Neural progenitor cell (in vitro differentiated cells): ENCODE results near the gene SDK2.

Source experiments
- EZH2phosphoT487 ChIP-seq: fragments of 200-600 bp; sonication (generic); IDR thresholded peaks from 2 replicates; pipeline ENCODE4 v1.6.1; 2017; ENCODE audit warnings: antibody characterized with exemption
- TF ChIP-seq, protein P1 (sequence below): fragments of 200-600 bp; sonication (generic); IDR thresholded peaks from 2 replicates; pipeline ENCODE4 v1.5.1; 2017; ENCODE audit warnings: antibody characterized with exemption, mild to moderate bottlenecking

DNA sequence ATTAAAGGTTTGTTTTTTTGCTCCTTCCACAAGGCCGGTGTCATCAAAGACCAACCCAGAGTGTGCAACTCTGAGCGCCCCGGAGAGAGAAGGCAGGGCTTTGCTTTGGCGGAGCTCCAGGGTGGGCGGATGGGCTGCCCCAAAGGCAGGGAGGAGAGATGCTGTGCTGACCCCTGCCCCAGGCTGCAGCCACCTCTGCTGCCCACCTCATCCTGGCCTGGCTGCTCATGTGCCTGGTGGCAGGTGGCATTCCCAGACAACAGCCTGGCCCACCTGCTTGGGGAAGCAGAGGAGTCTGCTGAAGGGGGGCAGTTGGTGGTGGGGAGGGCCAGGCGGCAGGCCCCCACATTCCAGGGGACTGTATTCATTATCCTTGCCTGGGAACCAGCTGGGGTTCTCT, 122.1 kb downstream of the SDK2 start:
- TF ChIP-seq, protein P1, sequence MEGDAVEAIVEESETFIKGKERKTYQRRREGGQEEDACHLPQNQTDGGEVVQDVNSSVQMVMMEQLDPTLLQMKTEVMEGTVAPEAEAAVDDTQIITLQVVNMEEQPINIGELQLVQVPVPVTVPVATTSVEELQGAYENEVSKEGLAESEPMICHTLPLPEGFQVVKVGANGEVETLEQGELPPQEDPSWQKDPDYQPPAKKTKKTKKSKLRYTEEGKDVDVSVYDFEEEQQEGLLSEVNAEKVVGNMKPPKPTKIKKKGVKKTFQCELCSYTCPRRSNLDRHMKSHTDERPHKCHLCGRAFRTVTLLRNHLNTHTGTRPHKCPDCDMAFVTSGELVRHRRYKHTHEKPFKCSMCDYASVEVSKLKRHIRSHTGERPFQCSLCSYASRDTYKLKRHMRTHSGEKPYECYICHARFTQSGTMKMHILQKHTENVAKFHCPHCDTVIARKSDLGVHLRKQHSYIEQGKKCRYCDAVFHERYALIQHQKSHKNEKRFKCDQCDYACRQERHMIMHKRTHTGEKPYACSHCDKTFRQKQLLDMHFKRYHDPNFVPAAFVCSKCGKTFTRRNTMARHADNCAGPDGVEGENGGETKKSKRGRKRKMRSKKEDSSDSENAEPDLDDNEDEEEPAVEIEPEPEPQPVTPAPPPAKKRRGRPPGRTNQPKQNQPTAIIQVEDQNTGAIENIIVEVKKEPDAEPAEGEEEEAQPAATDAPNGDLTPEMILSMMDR: no peak
- no peak for TF ChIP-seq EZH2phosphoT487
